ENCODE measurements around the gene EPS8L3.

EPS8L3 gene

DNA sequence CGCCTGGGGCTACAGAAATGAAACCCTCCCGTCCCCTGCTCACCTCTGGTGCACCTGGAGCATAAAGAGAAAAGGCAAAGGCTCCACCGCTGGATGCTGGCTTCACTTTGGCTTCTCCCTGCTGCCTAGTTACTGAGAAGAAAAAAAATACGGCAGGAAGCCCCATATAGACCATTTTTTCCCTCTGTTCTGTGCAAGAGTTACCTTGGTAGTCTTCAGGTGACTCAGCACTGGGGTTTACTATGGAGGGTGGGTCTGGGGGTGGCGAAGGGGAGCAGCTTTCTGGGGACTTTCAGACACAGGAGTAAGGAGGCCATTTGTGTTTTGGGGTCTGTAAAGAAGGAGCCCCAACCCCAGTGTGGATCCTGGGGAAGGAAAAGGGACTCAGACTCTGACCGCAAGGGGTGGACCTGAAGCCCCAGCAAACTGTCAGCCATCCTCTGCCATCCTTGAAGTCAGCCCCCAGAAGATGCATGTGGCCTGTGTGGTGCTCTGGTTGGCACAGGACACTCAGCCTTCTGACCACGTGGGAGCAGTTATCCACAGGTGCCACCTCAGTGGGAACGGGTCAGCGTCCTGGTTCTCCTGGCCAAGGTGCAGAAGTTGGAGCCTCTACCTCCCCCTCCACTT is 25.9 kb upstream of the EPS8L3 start:
- H3K27me3 ChIP-seq (ENCODE audit: insufficient read depth, low read length), result peaks cover under 1% of the 10 kb centered on the region
- no peak overlapping the region for H2AFZ ChIP-seq (ENCODE audit: low read depth, low read length)
- H3K4me3 ChIP-seq (ENCODE audit: low read length), result no peak overlapping the region
- no peaks in the 10 kb centered on the region for H3K9me3 ChIP-seq (ENCODE audit: low read length)
- H3K4me1 ChIP-seq (ENCODE audit: insufficient read depth, low read length), result peaks cover 18% of the 10 kb centered on the region
- no peaks in the 10 kb centered on the region for H3K36me3 ChIP-seq (ENCODE audit: insufficient read depth, low read length)

DNA sequence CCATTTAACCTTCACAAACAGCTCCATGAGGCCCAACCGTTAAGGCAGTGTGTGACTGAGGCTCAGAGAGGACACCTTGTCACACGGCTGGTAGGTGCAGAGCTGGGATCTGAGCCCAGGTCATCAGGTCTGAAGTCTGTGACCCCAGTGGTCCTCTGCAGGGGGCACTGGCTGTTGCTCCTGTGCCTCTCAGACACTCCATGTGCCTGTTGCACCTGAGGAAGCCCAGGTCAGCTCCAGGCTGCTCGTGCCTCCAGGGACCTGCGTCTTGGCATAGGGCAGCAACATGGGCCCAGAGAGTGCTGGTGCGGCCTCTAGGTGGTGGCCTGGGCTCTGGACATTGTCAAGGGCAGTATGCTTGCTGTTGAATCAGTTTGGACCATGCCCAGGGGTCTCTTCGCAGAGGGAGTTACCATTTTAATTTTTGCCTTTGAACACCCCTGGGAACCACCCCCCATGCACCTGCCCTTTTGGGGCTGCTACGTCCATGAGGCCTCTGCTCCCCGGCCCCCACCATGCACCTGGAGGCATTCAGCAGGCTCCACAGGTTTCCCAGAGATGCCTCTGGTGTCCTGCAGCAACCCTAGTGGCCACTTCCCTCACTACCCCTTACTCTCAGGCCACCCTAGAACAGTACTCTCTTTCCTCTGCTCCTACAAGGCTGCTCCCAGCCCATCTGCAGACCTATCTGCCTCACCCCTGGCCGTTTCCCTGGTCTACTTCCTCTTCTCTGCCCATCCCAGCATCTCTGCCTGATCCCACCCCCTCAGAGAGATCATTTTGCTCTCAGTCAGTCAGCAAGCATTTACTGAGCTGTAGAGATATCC is 25.2 kb upstream of the EPS8L3 start:
- no peaks in the 10 kb centered on the region for H3K9me3 ChIP-seq (ENCODE audit: low read length)
- H2AFZ ChIP-seq (ENCODE audit: low read depth, low read length), result no peak overlapping the region
- peaks cover 5% of the 10 kb centered on the region for H3K27me3 ChIP-seq (ENCODE audit: insufficient read depth, low read length)
- peaks cover 17% of the 10 kb centered on the region for H3K4me1 ChIP-seq (ENCODE audit: insufficient read depth, low read length)
- no peak overlapping the region for H3K4me3 ChIP-seq (ENCODE audit: low read length)
- H3K36me3 ChIP-seq (ENCODE audit: insufficient read depth, low read length), result no peaks in the 10 kb centered on the region

DNA sequence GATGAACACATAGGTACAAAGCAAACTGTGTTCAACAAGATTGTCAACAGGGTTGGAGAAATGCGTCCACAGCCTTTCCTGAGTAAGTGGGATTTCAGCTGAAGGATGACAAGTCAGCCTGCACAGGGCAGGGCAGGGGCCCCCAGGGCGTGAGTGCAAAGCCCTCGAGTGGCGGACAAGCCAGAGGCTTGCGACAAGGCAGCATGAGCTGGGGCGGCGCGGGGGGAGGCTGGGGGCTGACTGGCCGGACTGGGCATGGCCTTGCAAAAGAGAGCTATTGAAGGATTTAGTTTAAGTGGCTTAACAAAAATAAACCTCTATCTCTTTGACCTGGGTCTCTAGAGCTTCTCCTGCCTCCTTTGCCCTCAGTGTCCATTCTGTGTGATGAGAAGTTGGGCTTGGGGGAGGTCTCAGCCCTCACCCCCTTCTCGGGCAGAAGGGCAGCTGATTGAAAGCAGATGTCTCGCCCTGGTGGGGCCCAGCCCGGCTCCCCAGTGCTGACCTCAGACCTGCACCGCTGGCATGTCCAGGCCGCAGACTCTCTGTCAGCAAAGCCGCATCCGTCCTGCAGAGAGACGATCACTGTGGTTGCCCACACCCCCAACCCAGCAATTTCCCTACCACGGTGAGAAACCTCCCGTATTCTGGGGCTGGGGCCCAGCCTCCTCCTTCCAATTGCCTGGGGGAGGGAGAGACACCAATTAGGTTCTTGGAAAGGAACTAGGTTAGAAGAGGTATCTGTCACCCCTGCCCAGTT is 24.3 kb upstream of the EPS8L3 start:
- no peak overlapping the region for H3K4me3 ChIP-seq (ENCODE audit: low read length)
- peaks cover 10% of the 10 kb centered on the region for H3K4me1 ChIP-seq (ENCODE audit: insufficient read depth, low read length)
- peaks cover 5% of the 10 kb centered on the region for H3K27me3 ChIP-seq (ENCODE audit: insufficient read depth, low read length)
- no peaks in the 10 kb centered on the region for H3K36me3 ChIP-seq (ENCODE audit: insufficient read depth, low read length)
- H2AFZ ChIP-seq (ENCODE audit: low read depth, low read length), result no peak overlapping the region
- H3K9me3 ChIP-seq (ENCODE audit: low read length), result no peaks in the 10 kb centered on the region

DNA sequence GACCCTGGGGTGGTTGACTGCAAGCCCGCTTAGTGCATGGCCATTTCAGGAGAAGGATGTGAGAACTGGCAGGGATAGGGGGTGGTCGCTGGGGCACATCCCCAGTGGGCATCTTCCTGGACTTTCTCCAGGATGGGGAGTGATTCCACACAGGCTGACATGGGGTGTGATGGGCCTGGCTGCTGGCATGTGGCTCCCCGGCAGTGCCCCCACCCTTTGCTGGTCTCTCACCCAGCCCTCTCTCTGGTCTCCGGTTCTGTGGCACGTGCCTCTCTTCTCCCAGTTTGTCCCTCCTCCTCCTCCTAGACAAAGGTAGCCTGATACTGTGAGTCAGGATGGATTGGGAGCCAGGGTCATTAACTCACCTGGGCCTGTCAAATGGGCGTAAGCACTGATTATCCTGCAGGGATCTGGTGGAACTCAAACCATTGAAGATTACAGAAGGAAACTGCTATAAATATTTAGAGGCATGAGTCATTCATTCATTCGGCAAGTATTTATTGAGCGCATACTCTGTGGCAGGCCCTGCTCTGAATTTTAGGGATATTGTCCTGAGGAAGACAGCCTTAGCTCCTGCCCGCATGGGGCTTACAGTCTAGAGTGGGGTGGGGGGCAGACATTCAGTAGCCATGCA is 23.6 kb upstream of the EPS8L3 start:
- H3K27me3 ChIP-seq (ENCODE audit: insufficient read depth, low read length), result peaks cover 5% of the 10 kb centered on the region
- H3K4me1 ChIP-seq (ENCODE audit: insufficient read depth, low read length), result peaks cover 8% of the 10 kb centered on the region
- H3K36me3 ChIP-seq (ENCODE audit: insufficient read depth, low read length), result no peaks in the 10 kb centered on the region
- no peak overlapping the region for H2AFZ ChIP-seq (ENCODE audit: low read depth, low read length)
- no peaks in the 10 kb centered on the region for H3K9me3 ChIP-seq (ENCODE audit: low read length)
- H3K4me3 ChIP-seq (ENCODE audit: low read length), result no peak overlapping the region

DNA sequence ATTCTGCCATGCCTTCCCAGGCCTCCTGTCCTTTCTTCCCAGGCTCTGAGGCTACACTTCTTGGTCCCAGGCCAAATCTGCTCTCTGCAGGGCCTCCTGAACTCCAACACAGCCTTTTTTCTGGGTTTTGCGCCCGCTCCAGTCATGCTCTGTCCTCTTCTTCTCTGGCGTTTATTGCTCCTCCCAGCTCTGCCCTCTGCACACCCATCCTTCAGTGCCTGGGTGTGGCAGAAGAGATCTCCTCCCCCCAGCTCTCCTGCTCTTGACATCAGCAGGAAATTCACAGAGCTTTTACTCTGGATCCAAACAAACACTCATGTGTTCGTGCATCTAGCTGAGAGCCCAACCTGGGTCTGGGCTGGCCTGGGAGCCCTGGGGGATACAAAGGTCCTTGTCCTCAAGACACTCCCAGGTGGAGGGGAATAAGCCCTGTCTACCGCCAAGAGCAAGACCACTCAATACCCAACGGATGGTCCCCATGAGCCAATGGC is 22.9 kb upstream of the EPS8L3 start:
- Histone ChIP-seq H3K4me3 (ENCODE audit: low read length) (no peak overlapping the region), H2AFZ (ENCODE audit: low read depth, low read length) (no peak overlapping the region), H3K27me3 (ENCODE audit: insufficient read depth, low read length) (peaks cover 5% of the 10 kb centered on the region), H3K36me3 (ENCODE audit: insufficient read depth, low read length) (no peaks in the 10 kb centered on the region), H3K9me3 (ENCODE audit: low read length) (no peaks in the 10 kb centered on the region), H3K4me1 (ENCODE audit: insufficient read depth, low read length) (peaks cover under 1% of the 10 kb centered on the region)

DNA sequence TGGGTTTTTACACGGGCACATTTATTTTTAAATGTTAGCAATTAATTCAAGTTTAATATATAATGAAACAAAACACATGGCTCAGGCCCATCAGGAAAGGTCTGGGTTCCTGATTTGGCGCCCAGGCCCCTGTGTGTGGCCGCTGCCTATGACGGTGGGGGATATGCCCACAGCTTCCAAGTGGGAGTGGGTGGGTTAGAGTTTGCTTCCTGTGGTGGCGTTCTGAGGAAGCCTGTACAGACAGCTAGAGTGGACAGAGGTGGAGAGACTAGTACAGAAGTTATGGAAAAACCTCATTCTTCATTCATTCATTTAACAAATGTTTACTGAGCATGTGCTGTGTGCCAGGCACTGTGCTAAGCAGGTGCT is 22.4 kb upstream of the EPS8L3 start:
- H2AFZ ChIP-seq (ENCODE audit: low read depth, low read length), result no peak overlapping the region
- H3K36me3 ChIP-seq (ENCODE audit: insufficient read depth, low read length), result no peaks in the 10 kb centered on the region
- H3K9me3 ChIP-seq (ENCODE audit: low read length), result no peaks in the 10 kb centered on the region
- peaks cover 5% of the 10 kb centered on the region for H3K27me3 ChIP-seq (ENCODE audit: insufficient read depth, low read length)
- no peak overlapping the region for H3K4me3 ChIP-seq (ENCODE audit: low read length)
- no peaks in the 10 kb centered on the region for H3K4me1 ChIP-seq (ENCODE audit: insufficient read depth, low read length)

DNA sequence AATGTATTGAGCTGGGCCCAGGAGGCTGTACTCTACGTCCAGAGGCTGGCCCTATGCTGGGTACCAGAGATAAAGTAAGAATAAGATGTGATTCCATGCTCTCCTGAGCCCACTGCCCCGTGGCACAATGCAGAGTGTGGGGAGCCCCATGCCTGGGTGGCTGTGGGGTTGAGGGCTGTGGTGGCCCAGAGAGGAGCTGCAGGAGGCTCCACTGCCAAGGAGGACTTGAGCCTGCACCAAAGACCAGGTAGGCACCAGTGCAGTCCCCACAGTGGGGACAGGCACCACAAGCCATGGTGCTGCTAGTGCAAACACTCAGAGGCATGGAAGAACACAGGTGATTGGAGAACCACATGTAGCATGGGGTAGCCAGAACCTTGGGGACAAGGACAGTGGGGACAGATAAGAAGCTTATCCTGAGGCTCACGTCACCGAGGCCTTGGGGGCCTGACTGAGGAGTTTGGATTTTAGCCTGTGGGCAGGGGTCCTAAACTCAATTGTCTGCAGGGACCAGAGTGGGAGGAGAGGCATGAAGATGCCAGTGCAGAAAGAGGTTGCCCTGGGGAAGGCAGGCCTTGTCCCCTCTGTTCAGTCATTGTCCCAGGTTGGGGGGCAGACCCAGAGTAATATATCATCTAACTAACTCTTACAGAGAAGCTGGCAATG is 21.9 kb upstream of the EPS8L3 start:
- Histone ChIP-seq H3K36me3 (ENCODE audit: insufficient read depth, low read length) (no peaks in the 10 kb centered on the region), H2AFZ (ENCODE audit: low read depth, low read length) (no peak overlapping the region), H3K9me3 (ENCODE audit: low read length) (no peaks in the 10 kb centered on the region), H3K4me3 (ENCODE audit: low read length) (no peak overlapping the region), H3K4me1 (ENCODE audit: insufficient read depth, low read length) (no peaks in the 10 kb centered on the region), H3K27me3 (ENCODE audit: insufficient read depth, low read length) (peaks cover 5% of the 10 kb centered on the region)

DNA sequence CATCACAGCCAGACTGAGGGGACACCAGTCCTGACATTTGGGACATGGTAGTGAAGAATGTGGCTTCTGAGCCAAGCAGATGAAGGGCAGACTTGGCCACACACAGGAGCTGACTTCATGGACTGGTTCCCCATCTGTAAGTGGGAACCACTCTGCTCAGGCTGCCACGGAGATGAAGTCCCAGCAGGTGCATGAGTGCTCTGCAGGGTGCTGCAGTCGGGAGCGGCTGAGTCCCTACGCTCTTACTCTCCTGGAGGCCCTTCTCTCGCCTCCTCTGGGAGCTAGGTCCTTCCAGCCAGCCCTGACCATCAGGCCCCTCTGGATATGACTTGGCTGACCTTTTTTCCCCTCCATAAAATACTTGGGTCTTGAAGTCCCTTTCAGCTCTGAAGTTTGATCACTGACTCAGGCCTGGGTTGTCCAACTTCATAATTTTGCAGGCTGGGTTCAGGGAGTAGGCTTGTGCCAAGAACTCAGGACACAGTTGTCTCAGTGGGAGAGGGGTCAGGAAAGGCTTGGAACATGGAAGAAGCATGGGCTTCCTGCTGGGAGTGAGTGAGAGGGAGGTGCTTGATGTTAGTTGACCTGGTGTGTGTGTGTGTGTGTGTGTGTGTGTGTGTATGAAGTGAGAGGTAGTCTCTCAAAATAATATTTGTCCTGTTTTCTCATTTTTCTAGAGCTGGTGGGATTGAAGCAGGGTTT is 21.0 kb upstream of the EPS8L3 start:
- Histone ChIP-seq H3K4me3 (ENCODE audit: low read length) (no peak overlapping the region), H2AFZ (ENCODE audit: low read depth, low read length) (no peak overlapping the region), H3K9me3 (ENCODE audit: low read length) (no peaks in the 10 kb centered on the region), H3K36me3 (ENCODE audit: insufficient read depth, low read length) (no peaks in the 10 kb centered on the region), H3K27me3 (ENCODE audit: insufficient read depth, low read length) (peaks cover 5% of the 10 kb centered on the region), H3K4me1 (ENCODE audit: insufficient read depth, low read length) (no peaks in the 10 kb centered on the region)

DNA sequence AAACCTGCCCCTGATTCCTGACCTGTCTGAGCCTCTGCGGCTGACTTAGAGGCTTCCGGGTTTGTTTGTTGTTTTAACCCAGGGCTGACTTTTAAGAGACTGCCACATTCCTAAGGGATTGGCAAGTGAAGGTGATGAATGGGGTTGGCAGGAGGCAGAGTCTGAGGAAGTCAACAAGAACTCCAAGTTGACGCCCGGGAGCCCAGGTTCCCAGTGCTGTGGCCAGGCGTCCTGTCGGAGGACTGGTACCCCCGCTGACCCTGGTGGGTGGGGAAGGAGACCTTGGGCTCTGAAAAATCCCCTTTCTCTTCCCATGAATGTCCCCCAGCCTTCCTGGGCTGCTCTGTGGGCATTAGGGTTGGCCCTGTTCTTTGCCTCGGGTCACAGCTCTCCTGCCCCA is 19.7 kb upstream of the EPS8L3 start:
- Histone ChIP-seq H3K4me1 (ENCODE audit: insufficient read depth, low read length) (no peaks in the 10 kb centered on the region), H3K4me3 (ENCODE audit: low read length) (no peak overlapping the region), H3K9me3 (ENCODE audit: low read length) (no peaks in the 10 kb centered on the region), H2AFZ (ENCODE audit: low read depth, low read length) (no peak overlapping the region), H3K27me3 (ENCODE audit: insufficient read depth, low read length) (peaks cover 5% of the 10 kb centered on the region), H3K36me3 (ENCODE audit: insufficient read depth, low read length) (no peaks in the 10 kb centered on the region)

DNA sequence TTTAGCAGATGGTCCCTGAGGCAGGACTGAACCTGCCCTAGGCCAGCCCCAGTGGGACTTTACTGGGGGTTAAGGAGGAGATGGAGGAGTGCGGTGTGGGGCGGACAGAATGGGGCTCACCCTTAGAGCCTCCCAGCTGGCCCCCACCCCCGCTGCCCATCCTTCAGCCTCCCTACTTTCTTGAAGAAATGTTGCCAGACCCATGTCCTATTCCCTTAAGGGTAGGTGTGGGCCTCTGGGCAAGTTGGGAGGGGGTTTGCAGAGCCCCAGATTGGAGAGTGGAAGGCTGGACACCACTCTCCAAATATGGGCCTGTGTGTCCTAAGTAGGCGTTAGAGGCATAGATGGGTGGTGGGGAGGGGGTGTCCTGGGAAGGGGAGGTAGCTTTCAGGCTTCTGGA is 19.2 kb upstream of the EPS8L3 start:
- Histone ChIP-seq H3K36me3 (ENCODE audit: insufficient read depth, low read length) (no peaks in the 10 kb centered on the region), H3K4me1 (ENCODE audit: insufficient read depth, low read length) (no peaks in the 10 kb centered on the region), H2AFZ (ENCODE audit: low read depth, low read length) (no peak overlapping the region), H3K9me3 (ENCODE audit: low read length) (no peaks in the 10 kb centered on the region), H3K27me3 (ENCODE audit: insufficient read depth, low read length) (peaks cover 5% of the 10 kb centered on the region), H3K4me3 (ENCODE audit: low read length) (no peak overlapping the region)

DNA sequence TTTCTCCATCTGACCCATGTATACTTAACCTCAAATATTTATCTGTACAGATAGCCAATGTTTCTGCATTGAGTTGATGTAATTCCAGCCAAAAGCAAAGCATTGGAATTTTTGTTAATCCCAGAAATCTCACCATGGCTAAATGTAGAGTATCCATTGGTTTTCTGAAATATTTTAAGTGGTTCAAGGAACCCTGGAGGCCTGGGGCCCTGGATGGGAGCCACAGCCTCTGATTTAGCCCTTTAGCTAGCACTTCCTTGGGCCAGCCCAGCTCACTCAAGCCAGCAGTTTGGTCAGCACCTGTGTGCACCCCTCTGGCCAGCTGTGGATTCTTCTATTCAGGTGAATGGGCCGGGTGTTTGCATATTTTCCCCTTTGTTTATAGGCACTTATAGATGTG is 18.8 kb upstream of the EPS8L3 start:
- Histone ChIP-seq H3K9me3 (ENCODE audit: low read length) (no peaks in the 10 kb centered on the region), H3K4me3 (ENCODE audit: low read length) (no peak overlapping the region), H3K36me3 (ENCODE audit: insufficient read depth, low read length) (no peaks in the 10 kb centered on the region), H3K27me3 (ENCODE audit: insufficient read depth, low read length) (peaks cover 5% of the 10 kb centered on the region), H2AFZ (ENCODE audit: low read depth, low read length) (no peak overlapping the region), H3K4me1 (ENCODE audit: insufficient read depth, low read length) (no peaks in the 10 kb centered on the region)

DNA sequence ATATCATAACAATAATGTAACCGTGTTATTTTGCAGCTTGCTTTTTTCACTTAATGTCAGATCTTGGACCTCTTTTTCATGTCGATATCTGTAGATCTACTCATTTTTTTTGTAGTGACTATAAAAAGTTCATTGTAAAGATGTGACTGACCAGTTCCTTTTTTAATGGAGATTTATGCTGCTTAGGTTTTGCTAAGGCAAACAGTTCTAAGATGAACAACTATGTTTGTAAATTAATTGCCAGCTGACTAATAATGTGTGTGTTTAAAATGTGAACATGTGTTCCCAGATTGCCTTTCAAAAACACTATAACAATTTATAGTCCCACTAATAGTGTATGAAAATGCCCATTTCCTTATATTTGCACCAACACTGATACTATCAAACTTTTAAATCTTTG is 18.1 kb upstream of the EPS8L3 start:
- no peaks in the 10 kb centered on the region for H3K36me3 ChIP-seq (ENCODE audit: insufficient read depth, low read length)
- no peaks in the 10 kb centered on the region for H3K9me3 ChIP-seq (ENCODE audit: low read length)
- no peak overlapping the region for H3K4me3 ChIP-seq (ENCODE audit: low read length)
- H2AFZ ChIP-seq (ENCODE audit: low read depth, low read length), result no peak overlapping the region
- H3K4me1 ChIP-seq (ENCODE audit: insufficient read depth, low read length), result no peaks in the 10 kb centered on the region
- H3K27me3 ChIP-seq (ENCODE audit: insufficient read depth, low read length), result peaks cover 5% of the 10 kb centered on the region
